NT2/D1 (cell line): ENCODE data around the gene NFASC.

ENCODE experiments used
- SUZ12 ChIP-seq: IDR thresholded peaks from 2 replicates; pipeline ENCODE4 v1.6.1; 2011; ENCODE audit not compliant: insufficient read length, insufficient read depth; ENCODE audit errors: extremely low read depth
- YY1 ChIP-seq: IDR thresholded peaks from 2 replicates; pipeline ENCODE4 v1.6.1; 2011; ENCODE audit not compliant: insufficient read length, insufficient read depth
- ZNF274 ChIP-seq: IDR thresholded peaks from 2 replicates; pipeline ENCODE4 v1.6.1; 2011; ENCODE audit warnings: mild to moderate bottlenecking, low read depth, low read length

- TF ChIP-seq YY1: no peak
- TF ChIP-seq ZNF274: no peak
- no peak for TF ChIP-seq SUZ12
Measured at GRCh38 chr1:204872262-204872881, 1.7 kb downstream of the NFASC start.
